GOT3 (cell line): Measurements from ENCODE around the gene NEUROD2.

Experiments used
- DNase-seq: peaks from one replicate; lab custom pipeline; 2025; ENCODE audit warnings: mixed read lengths; lab: John Stamatoyannopoulos, UW

Gene NEUROD2

DNA sequence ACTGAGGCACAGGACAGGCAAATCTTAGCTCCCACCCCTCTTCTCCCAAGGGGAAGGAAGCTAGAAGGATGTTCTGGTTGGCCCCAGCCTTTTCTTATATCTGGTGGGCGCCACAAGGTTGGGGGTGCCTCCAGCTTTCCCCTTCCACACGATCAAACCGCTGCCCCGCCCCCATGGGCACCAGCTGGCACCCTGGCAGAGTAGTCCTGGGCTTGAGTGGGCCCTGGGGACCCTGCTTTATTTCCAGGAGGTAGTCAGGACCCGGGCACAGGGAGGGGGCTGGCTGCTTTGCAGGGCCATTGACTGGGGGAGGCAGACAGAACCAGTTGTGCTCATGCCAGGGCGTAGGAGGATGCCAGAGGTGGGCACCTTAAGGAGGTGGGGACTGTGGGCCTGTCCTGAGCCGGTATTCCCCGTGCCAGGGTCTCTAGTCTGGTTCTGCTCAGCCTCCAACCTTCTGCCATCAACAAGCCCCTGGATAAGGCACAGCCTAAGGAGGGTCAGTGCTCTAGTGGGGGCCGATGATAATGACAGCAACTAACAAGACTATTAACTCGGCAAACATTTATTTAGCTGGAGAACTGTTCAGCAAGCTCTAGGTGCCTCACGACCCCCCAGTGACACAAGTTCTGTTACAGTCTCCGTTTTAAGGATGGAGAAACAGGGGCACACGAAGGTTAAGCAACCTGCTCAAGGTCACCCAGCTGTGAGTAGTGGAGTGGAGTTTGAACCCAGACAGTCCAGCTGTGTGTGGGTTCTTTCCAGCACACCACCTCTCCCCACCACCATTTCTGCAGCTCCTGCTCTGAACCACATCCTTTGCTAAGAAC is 11.5 kb upstream of the NEUROD2 start:
- no peak for DNase-seq

DNA sequence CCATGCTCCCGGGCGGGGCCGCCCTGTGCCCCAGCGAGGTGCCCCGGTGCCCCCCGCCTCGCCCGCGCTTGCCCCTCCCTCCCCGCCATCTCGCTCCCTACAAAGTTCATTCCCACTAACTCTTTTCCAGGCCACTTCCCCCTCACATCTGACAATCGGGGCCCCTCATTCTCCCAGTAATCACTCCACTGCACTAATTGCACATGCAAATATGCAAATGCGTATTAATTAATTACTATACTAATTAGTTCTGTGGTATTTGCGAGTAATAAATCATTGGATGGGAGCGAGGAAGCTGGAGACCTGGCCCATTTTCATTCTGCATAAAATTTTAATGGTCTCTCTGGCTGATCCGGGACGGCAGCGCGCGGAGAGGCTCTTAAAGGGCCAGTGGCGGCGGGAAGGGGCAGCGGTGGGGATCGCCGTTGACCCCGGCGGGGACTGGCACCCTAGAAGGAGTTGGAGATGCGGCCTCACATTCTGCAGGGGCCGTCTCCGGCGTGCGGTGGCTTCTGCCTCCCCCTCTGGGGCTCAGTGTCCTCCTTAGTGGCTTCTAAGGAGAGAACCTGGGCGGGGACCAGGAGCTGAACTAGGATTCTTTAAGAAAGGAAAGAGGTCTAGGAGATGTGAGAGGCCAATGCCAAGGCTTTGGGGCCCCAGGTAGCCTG is 10.7 kb upstream of the NEUROD2 start:
- DNase-seq: no peak

DNA sequence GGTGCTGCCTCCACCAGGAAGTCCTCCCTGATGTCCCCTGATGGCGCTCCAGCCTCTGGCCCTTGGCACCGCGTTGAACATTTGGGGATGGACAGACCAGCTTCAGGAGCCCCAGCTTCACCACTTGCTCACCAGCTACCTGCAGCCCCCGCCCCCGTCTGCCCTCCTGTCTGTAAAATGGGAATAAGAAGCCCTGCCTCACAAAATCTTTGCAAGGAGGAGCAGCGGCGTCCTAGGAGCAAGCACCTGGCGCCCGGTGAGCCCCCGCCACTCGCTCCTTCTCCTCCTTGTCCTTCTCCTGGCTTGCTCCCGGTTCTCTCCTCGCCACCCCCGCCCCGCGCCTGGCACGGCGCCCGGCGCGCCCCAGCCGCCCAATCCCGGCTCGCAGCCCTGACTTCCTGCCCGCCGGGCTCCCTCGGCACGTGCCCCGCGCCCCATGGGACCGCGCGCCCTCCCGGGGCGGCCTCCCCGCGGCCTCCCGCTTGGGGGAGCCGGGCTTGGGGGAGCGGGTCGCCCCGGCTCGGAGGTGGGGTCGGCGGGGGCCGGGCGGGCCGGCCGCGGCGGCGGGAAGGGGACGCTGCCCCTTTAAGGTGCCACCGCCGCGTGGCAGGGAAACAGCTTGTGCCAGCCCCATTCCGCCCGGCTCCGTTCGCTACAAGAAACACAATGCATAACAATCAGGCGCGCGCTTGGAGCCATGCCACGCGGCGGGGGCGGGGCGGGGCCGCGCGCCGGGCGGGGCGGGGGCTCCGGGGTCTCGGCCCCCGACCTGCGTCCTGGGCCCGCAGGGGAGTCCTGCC is 9.9 kb upstream of the NEUROD2 start:
- DNase-seq: peak; percentile 22

DNA sequence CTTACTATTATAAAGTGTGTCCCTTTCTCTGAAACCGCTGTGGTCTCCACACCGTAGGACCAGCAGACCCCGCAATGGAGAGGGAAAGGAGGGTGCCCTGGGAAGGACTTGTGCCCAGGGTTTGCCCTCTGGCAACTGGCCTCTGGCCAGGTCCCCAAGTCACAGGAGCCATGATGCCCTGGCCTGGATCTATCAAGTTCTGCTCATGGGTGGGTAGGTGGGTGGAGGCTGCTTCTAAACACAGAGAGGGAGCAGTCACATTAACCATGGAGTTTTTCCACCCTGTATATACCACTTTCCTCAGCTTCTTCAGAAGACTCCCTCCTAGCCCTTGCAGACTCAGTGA is 9.4 kb upstream of the NEUROD2 start:
- no peak for DNase-seq

DNA sequence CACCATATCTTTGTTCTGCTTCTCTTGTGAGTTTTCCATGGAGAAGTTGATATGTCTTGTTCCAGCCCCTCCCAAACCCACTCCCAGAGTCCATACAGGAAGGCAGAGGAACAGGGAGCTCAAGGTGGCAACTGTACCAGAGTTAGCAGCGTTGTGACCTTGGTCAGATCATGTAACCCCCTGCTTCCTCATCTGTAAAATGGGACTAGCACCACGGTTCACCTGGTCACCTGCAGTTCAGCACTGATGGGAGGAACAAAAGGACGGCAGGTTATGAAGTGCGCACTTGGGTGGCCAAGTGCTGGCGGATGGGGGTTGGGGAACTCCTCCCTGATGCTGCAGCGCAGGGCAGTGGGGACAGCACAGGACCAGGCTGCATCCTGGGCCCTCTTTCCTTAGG is 7.7 kb upstream of the NEUROD2 start:
- no peak for DNase-seq

DNA sequence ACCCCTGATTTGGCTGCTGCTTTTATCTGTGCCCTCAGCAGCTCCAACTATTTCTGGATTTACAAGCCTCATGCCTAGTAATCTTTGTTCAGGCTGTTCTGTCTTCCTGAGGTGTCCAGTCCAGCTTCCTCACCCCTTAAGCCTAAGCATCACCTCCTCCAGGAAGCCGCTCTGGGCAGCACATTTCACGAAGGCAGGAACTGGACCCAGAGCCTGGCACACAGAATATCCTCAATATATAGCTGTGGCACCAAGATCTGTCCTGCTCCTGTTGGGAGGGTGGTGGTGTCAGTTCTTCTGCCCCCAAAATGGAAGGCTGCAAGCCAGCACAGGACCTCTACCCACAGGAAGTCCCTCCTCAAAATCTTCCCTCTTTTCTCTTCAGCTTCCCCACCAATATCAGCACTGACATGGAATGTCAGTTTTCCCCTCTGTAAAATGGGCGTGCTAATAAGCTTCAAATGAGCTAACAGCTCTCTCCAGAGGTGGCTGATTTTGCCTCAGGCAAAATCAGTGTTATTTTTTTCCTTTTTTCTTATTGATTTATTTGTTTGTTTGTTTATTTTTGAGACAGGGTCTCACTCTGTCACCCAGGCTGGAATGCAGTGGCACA is 6.9 kb upstream of the NEUROD2 start:
- no peak for DNase-seq

DNA sequence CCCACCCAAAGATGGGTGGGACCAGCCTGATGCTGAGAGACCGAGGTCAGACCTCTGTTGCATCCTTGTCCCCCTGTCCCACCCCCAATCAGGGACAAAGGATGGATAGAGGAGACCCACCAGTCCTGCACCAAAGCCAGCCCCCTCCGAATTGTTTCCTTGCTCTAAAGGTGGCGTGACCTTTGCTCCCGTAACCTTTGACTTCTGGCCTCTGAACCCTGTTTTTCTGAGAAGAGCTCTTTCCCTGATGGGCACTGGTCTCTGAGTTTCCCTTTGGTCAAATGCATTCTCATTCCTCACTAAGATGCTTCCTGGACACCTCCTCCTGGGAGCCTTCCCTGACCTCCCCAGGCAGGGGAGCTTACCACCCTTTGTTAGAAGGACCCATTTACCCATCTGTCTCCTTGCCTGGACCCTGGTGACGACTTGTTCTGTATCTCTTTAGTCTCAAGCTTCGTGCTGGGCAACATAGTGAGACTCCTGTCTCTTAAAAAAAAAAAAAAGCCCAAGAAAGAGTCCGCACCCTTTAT is 5.3 kb upstream of the NEUROD2 start:
- no peak for DNase-seq

DNA sequence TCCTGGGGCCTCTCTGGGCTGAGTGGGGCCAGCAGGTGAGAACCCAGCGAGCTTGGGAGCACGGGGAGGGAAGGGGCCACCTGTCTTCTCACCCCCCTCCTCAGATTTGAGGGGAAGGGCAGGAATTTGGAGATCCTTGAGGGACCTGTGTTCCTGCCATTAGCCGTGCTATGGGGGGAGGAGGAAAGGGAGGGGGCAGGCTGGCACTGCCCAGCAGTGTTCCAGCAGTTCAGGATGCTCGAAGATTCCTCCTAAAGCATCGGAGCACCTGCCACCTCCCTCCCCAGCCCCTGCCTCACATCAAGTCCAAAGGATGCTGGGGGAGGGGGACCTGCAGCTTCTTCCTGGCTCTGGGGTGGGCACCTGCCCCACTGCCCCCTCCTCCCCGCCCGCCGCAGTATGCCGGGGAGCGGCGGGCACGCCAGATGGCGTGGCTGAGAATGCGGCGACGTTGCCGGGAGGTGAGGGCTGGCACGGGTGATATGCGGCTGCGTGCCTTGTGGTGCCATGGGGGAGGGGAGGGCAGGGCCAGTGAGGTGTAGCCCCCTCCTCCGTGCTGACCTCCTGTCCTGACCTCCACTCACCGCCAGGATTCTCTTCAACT is 4.7 kb upstream of the NEUROD2 start:
- no peak for DNase-seq

DNA sequence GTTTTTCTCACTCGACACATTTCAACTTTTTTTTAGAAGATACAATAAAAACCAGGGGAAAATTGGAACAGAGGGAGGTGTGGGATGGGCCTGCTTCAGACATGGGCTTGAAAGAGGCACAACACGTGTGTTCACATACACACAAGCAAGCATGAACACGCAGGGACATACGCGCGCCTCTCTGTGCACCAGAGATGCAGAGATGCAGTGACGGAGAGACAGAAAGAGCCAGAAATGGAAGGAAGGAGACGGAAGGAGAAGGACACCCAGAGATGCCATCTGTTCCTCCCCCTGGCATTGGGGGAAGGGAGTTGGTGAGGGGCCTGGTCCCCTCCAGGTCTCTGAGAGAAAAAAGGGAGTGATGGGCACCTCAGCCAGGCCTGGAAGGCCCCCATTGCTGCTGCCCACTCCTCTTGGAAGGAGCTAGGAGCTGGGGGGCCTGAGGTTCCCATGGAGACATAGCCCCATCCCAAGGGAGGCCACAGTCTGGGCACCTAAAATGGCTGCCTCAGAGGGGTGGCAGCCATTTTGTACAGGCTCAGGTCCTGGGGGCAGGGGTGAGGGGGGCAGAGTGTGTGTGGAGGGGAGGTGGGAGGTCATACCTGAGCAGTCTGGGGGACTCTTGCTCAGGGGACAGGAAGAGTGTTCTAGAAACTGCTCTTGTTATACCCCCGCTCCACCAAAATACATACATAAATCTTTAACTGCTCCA is 3.8 kb upstream of the NEUROD2 start:
- DNase-seq: no peak

DNA sequence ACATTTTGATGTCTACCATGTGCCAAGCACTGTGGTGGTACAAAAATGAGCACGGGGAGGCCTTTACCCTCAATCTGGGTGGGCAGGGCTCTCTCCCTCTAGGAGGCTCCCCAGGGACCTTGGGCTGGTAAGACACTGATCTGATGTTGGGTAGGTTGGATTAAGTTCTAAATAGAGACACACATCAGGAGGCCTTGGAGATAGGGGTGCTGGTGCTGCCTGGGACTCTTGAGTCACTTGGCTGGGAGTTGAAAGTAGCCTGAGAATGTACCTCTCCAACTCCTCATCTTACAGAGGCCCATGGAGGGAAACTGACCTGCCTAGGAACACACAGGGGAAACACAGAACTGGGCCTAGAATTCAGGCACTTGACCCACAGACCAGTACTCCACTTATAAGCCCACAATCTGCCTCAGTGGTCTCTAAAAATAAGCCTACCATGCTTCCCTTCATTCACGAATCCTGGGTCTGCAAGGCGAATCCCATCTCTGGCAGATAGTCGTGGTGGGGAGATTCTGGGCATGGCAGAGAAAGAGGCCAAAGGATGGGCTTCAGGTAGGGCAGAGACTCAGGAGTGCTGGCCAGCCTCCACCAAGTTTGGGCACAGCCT is 1.8 kb upstream of the NEUROD2 start:
- no peak for DNase-seq

DNA sequence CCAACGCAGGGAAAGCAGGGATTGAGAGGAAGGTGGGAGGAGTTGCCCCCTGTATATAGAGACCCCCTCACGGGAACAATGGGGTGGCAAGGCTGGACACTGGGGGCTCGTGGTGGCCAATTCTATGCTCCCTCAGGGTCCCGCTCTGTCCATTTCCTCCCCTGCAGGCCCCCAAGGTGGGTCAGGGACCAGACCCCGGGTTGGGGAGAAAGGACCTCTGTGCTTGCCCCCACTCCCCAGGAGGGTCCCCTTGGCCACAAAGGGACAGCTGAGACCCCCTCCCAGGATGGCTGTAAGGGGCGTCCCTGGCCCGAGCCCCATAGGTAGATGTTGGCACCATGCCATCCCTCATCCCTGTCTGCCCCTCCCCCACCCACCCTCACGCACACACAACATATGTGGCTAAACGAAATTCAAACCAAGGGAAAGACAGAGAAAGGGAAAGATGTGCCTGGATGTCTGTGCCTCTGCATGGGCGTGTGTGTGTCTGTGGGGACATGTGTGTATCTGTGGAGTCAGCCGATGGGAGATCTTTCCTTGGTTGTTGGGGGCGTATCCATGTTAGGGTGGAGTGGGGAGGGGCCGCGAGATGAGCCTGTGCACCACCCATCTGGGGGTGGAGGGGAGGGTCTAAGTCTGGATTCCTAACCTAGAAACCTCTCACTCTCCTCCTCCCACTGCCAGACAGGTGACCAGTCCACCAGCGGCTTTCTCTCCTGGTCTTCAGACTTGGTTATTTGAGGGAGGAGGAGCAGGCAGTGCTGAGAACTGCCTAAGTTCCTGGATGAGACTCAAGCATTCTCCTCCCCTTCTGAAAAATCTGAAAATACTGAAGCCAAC is 642 bp upstream of the NEUROD2 start:
- no peak for DNase-seq

DNA sequence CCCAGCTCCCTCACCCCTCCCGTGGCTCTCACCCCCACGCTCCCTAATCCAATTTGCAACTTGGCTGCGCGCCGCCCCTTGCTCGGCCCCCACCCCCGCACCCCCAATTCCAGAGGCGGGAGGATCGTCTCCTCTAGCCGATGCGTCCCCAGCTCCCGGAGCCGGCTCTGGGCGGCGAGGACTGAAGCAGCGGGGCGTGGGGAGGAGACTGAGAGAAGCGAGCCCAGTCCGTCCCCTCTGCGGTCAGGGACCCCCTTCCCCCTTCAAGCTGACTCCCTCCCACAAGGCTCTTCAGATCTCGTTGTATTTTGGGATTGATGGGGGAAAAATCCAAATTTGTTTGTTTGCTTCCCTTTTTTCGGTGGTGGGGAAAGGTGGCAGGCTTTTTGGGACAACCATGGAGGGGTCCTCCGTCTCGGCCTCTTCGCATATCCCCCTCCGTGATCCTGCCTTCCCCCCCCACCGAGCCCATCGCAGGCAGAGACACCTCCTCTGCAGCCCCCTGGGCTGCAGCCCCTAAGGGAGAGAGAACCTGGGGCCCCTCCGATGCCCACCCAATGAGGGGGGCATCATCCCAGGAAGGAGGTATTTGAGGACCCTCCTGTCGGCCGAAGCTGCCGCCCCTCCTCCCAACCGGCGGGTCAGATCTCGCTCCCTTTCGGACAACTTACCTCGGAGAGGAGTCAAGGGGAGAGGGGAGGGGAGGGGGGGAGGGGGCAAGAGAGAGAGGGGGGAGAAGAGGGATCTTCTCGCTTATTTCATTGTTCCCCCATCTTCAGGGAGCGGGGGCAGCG is 466 bp downstream of the NEUROD2 start:
- no peak for DNase-seq

DNA sequence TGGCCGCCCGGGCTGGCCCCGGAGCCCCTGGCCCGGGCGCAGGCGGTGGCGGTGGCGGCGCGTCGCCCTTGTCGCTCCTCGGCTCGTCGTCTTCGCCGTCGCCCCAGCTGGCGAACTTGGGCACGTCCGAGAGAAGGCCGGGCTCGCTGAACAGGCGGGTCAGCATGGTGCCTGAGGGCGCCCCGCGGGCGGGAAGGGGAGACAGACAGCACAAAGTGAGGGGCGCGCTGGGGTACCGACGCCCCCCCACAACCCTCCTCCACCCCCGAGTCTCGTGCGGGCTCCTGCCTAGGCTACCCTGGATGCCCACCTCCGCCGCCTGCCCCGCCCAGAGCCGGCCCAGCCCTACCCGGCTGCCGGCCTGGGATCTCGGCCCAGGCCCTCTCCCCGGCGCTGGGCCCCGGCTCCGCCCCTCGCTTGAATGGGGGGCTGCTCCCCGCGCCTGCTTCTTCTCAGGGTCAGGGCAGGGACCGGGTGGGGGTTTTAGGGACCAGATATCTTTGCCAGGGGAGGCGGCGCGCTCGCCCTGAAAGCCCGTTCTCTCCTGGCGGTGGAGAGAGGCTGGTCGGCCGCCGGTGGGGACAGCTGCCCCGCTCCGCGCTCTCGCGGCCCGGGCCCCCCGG is 1.2 kb downstream of the NEUROD2 start:
- no peak for DNase-seq

DNA sequence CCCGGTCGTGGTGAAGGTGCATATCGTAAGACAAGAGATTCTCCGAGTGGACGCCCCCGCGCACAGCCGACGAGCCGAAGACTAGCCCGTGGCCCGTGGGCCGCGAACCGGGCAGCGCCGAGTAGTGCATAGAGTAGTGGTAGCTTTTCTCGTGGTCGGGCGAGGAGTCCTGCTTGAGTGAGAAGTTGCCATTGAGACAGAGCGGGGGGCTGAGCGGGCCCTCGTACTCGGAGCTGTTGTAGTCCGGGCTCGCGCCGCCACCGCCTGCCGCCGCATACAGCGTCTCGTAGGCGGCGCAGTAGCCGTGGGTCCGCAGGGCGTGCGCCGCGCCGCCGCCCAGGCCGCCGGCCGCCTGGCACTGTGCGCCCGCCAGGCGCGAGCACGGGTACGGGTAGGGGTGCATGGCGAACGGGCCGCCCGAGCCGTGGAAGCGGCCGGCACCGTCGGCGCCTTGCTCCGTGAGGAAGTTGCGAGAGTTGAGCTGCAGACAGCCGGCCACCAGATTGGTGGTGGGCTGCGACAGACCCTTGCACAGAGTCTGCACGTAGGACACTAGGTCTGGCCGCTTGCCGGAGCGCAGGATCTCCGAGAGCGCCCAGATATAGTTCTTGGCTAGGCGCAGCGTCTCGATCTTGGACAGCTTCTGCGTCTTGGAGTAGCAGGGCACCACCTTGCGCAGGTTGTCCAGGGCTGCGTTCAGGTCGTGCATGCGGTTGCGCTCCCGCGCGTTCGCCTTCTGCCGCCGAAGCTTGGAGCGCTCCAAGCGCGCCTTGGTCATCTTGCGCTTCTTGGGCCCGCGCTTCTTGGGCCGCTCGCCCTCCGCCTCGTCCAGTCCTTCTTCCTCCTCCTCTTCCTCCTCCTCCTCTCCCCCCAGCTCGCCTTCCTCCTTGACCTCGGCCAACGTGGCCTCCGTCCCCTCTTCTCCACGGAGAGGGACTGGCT is 2.0 kb downstream of the NEUROD2 start:
- no peak for DNase-seq

DNA sequence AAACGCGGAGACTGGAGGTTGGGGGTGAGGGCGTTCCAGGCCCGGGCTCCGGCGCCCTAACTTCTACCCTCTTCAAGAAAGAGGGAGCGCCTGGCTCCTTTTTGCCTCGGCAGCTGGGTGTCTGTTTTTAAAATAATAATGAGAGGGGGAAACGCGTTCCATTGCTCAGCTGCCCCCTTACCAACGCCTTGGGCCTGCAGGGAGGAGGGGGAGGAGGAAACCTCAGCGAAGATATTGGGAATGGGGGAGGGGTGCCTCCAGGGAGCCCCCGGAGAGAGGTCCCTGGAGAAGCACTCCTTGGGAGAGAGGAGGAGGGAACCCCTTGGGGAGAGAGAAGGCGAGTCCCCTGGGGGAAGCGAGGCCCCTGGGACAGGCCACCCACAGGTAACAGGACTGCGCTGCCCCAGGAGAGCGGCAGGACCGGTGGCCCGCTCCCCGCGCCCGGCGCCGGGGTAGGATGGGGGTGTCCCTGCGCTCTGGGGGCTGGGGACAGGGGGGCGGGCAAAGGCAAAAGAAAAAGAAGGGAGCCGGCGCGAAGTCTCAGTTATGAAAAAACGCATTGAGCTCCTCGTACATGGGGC is 2.7 kb downstream of the NEUROD2 start:
- DNase-seq: no peak

DNA sequence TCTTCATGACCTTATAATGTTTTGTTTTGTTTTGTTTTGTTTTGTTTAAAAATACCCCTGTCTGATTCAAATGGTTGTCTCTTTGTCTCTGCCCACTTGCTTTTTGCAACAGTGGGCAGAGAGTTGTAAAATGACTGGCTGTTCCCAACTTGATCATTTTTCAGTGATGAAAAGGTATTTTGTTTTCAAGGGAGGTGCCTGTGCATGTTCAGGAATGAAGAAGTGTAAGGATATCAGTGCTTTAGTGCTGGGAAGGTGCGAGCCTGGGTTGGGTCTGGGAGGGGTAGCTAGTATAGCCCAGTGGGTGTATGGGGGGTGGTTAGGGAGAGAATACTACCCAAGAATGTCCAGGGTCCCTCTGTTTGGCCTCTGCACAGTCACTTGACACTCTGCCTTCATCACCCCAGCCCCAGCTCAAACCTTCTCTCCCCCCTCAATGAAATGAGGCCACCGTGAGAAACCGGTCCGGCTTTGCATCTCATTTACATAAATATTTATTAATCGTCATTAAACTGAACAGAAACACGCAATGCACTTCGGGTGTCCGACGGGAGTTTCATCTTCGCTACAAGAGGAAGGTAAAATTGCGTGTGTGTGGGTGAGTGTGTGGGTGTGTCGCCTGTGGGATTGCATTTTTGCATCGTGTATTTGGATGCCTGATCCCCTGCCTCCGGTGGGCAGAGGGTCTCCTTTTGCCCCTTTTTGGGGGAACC is 4.3 kb downstream of the NEUROD2 start:
- no peak for DNase-seq
